Left renal cortex interstitium (tissue), 4 donors: Measurements from ENCODE around the gene ANO10. TPM values are rescaled to one million over a fixed set of nuclear protein-coding genes. Genes with fewer than 3 reads are reported as not detected.

Experiments used
- DNase-seq, 4 donors: peaks; one replicate each; pipeline ENCODE4 v3.0.0-alpha.2; 2013; ENCODE audit warnings: low read depth in 4 of 4, low spot score in 2 of 4, missing footprints in 1 of 4
- polyA plus RNA-seq, 4 donors: library from polyadenylated mRNA; unstranded; fragments of 120-200 nt; gene quantifications; one replicate each; pipeline ENCODE4 v1.2.1, GENCODE V29; 2013; ENCODE audit not compliant: insufficient read length in 4 of 4

The ANO10 gene
- polyA plus RNA-seq, 4 donors = 30.9 to 41.0 (median 34.7) TPM

GRCh38 chr3:43353923-43354670 lies 267.7 kb downstream of the ANO10 start:
- no peak for DNase-seq

- DNase-seq = no peak
Measured at GRCh38 chr3:43353393-43353792, 268.4 kb downstream of the ANO10 start.

GRCh38 chr3:43349716-43350115 lies 272.1 kb downstream of the ANO10 start:
- no peak for DNase-seq

- DNase-seq = no peak
Measured at GRCh38 chr3:43348852-43349574, 272.8 kb downstream of the ANO10 start.

GRCh38 chr3:43348350-43348749 lies 273.5 kb downstream of the ANO10 start:
- no peak for DNase-seq

GRCh38 chr3:43347774-43348173 lies 274.0 kb downstream of the ANO10 start:
- DNase-seq = no peak

GRCh38 chr3:43346978-43347749 lies 274.6 kb downstream of the ANO10 start:
- no peak for DNase-seq

GRCh38 chr3:43345877-43346276 lies 275.9 kb downstream of the ANO10 start:
- DNase-seq = no peak

- no peak for DNase-seq
Measured at GRCh38 chr3:43345246-43345645, 276.6 kb downstream of the ANO10 start.

- no peak for DNase-seq
Measured at GRCh38 chr3:43344520-43344919, 277.3 kb downstream of the ANO10 start.

- DNase-seq = no peak
Measured at GRCh38 chr3:43343815-43344214, 278.0 kb downstream of the ANO10 start.

GRCh38 chr3:43343185-43343584 lies 278.6 kb downstream of the ANO10 start:
- DNase-seq = no peak

- no peak for DNase-seq
Measured at GRCh38 chr3:43341788-43342187, 280.0 kb downstream of the ANO10 start.

- no peak for DNase-seq
Measured at GRCh38 chr3:43340403-43340802, 281.4 kb downstream of the ANO10 start.

GRCh38 chr3:43338295-43338694 lies 283.5 kb downstream of the ANO10 start:
- DNase-seq = no peak

- DNase-seq = no peak
Measured at GRCh38 chr3:43335799-43336198, 286.0 kb downstream of the ANO10 start.

- DNase-seq = no peak
Measured at GRCh38 chr3:43334976-43335375, 286.8 kb downstream of the ANO10 start.

- no peak for DNase-seq
Measured at GRCh38 chr3:43331381-43331780, 290.4 kb downstream of the ANO10 start.

- DNase-seq = no peak
Measured at GRCh38 chr3:43330981-43331380, 290.8 kb downstream of the ANO10 start.

- no peak for DNase-seq
Measured at GRCh38 chr3:43328653-43329052, 293.2 kb downstream of the ANO10 start.

- no peak for DNase-seq
Measured at GRCh38 chr3:43327582-43327979, 294.2 kb downstream of the ANO10 start.
